Heart left ventricle (tissue), 16 donors: Measurements from ENCODE around the gene TAB2. TPM values are rescaled to one million over a fixed set of nuclear protein-coding genes. Genes with fewer than 3 reads are reported as not detected.

Experiments used
- ATAC-seq, 4 donors: fragments of 200-7000 bp; cut with Tn5 transposase; one replicate each; pipeline ENCODE4 v1.9.1; 2020 to 2022; ENCODE audit warnings: moderate library complexity in 4 of 4, mild to moderate bottlenecking in 3 of 4, moderate number of reproducible peaks in 1 of 4
- DNase-seq, 5 donors: peaks; one replicate each; pipeline ENCODE4 v3.0.0-alpha.2; 2020
- H3K27ac ChIP-seq, 12 donors: fragments of 200-600 bp; sonication (generic) in 4 of 12; one replicate each; pipeline versions ENCODE4 v1.5.0 to v1.8.0; 2016 to 2022; ENCODE audit warnings: mild to moderate bottlenecking in 2 of 12
- H3K27me3 ChIP-seq, 9 donors: fragments of 200-600 bp; sonication (generic) in 2 of 9; one replicate each; pipeline versions ENCODE4 v1.5.1 to v1.8.0; 2016 to 2022; ENCODE audit warnings: mild to moderate bottlenecking in 3 of 9
- H3K36me3 ChIP-seq, 9 donors: fragments of 200-600 bp; sonication (generic) in 2 of 9; one replicate each; pipeline versions ENCODE4 v1.5.0 to v1.8.0; 2018 to 2022; ENCODE audit warnings: mild to moderate bottlenecking in 2 of 9
- H3K4me1 ChIP-seq, 12 donors: fragments of 200-600 bp; sonication (generic) in 4 of 12; one replicate each; pipeline versions ENCODE4 v1.5.0 to v1.8.0; 2016 to 2022; ENCODE audit warnings: mild to moderate bottlenecking in 3 of 12
- H3K4me3 ChIP-seq, 12 donors: fragments of 200-600 bp; sonication (generic) in 4 of 12; one replicate each; pipeline versions ENCODE4 v1.5.0 to v1.8.0; 2017 to 2022; ENCODE audit warnings: mild to moderate bottlenecking in 9 of 12, moderate library complexity in 4 of 12
- H3K9me3 ChIP-seq, 12 donors: fragments of 200-600 bp; sonication (generic) in 4 of 12; one replicate each; pipeline versions ENCODE4 v1.5.0 to v1.8.0; 2016 to 2022; ENCODE audit warnings: mild to moderate bottlenecking in 1 of 12
- POLR2A ChIP-seq, 2 donors: fragments of 450-650 bp; IDR thresholded peaks; one replicate each; pipeline ENCODE4 v1.6.1; 2017; ENCODE audit warnings: antibody characterized with exemption in 2 of 2, mild to moderate bottlenecking in 2 of 2, moderate library complexity in 2 of 2
- WGBS, 4 donors: extraction: QIAGEN DNeasy Blood & Tissue Kit in 2 of 4; methylation state at CpG; one replicate each; pipeline versions ENCODE4 v1.1.5 to v1.1.7; 2013 to 2018; 5-methylcytosine and 5-hydroxymethylcytosine counted together
- intact Hi-C, 10 donors: fragments of 100-400 bp; cut with DNase I; formaldehyde crosslinking; loops; one replicate each; pipeline versions ENCODE4 v1.11.1 to v1.14.2; 2022
- polyA plus RNA-seq, 2 donors: library from polyadenylated mRNA; stranded (reverse); fragments of 200-250 nt; gene quantifications; one replicate each; pipeline ENCODE4 v1.2.3, GENCODE V29; 2013
- total RNA-seq, 9 donors: library from RNA; depleted of rRNA in 2 of 9; stranded (reverse); fragments of >200 nt in 2 of 9; fragmentation: NEBNext Ultra II Directional in 3 of 9; extraction: Animal tissue kit (Norgen Biotek cat#: 25700) in 3 of 9; gene quantifications; one replicate each; pipeline versions ENCODE4 v1.1.0 to v1.2.4, GENCODE V29; 2016 to 2023
- TF ChIP-seq, protein P1 (sequence below), 12 donors: fragments of 200-600 bp; sonication (generic) in 4 of 12; IDR thresholded peaks; one replicate each; pipeline versions ENCODE4 v1.5.0 to v1.8.0; 2018 to 2022; ENCODE audit warnings: antibody characterized with exemption in 12 of 12, mild to moderate bottlenecking in 5 of 12
- donor health status: ischemic (EF 13 %, LVEDD 7.1; RV severe dilation, severe dysfunction).
- donor health status: healthy with polysubstance abuse.
- donor health status: DM: no; HTN: yes; CAD: no.
- donor health status: DM: no; HTN: no; CAD: no.
- donor health status: ischemic (EF 25% LVEDD 6.9; RV normal size, moderate dysfunction).
- donor health status: ischemic (EF 25% LVEDD 5.7; RV mildly dilated, moderate dysfunction).
- donor health status: healthy.
- donor health status: DM: yes; HTN: yes; CAD: no.
- donor health status: ischemic (EF 35%, LVEDD 5.7; RV mildly dilated, moderate dysfunction).
- donor health status: nonischemic (EF 11% LVEDD 7.7; RV severe dilation, severe dysfunction).
- donor health status: DM: yes; HTN: yes; CAD: no.
- donor health status: PGD.
- donor health status: ischemic (EF 29% LVEDD 5.4; RV normal size, mild dysfunction).
- donor health status: nonischemic (EF 23%, LVEDD 6.1; RV moderate dilation, normal function).

TAB2 gene
- total and polyA plus RNA-seq, 11 donors, result 19.1 to 95.5 (median 53.7) TPM

- TF ChIP-seq POLR2A (IDR thresholded peaks at IDR 0.05), result no peak
- TF ChIP-seq, protein P1, sequence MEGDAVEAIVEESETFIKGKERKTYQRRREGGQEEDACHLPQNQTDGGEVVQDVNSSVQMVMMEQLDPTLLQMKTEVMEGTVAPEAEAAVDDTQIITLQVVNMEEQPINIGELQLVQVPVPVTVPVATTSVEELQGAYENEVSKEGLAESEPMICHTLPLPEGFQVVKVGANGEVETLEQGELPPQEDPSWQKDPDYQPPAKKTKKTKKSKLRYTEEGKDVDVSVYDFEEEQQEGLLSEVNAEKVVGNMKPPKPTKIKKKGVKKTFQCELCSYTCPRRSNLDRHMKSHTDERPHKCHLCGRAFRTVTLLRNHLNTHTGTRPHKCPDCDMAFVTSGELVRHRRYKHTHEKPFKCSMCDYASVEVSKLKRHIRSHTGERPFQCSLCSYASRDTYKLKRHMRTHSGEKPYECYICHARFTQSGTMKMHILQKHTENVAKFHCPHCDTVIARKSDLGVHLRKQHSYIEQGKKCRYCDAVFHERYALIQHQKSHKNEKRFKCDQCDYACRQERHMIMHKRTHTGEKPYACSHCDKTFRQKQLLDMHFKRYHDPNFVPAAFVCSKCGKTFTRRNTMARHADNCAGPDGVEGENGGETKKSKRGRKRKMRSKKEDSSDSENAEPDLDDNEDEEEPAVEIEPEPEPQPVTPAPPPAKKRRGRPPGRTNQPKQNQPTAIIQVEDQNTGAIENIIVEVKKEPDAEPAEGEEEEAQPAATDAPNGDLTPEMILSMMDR (IDR thresholded peaks at IDR 0.05), result no peak
- ATAC-seq, result no peak
- Histone ChIP-seq H3K4me3 (no peak overlapping the region), H3K36me3 (no peaks in the 10 kb centered on the region), H3K4me1 (peaks cover 0 to 6% (median 4%) of the 10 kb centered on the region in 12 donors), H3K27me3 (peaks cover 0 to 37% (median 14%) of the 10 kb centered on the region in 9 donors), H3K27ac (no peak overlapping the region), H3K9me3 (no peaks in the 10 kb centered on the region)
- 92 to 96% (median 94%) methylated on average over 7 of the region's 7 CpGs for WGBS, 4 donors
- DNase-seq, result no peak
- intact Hi-C loops, result no loop called here
Observed at GRCh38 chr6:149445573-149445972, 128.1 kb downstream of the TAB2 start.

DNA sequence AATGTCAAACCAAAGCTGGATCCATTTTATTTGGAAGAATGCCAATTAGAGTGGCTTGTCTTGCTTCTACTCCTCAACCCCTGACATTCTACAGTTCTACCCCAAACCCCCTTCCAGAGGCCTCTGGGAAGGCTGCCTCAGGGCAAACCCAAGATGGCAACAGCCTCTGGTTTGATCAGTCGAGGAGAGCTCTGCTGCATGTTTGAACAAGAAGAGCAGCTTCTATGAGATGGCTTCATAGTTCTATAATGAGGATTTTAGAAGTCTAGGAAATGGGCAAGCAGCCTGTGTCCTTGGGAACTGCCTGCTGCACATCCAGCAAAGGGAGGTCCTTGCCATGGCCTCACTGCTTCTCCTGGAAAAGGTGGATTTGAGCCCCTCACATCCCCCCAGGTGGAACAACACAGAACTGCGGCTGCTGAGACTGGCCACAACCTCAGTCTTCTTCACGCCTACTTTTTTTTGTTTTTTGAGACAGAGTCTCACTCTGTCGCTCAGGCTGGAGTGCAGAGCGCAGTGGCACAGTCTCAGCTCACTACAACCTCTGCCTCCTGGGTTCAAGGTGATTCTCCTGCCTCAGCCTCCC lies 129.4 kb downstream of the TAB2 start:
- no peaks in the 10 kb centered on the region for H3K36me3 ChIP-seq
- peaks cover 0 to 19% (median 13%) of the 10 kb centered on the region in 12 donors for H3K4me1 ChIP-seq
- H3K27me3 ChIP-seq, result peaks cover 0 to 48% (median 14%) of the 10 kb centered on the region in 9 donors
- ATAC-seq (no peak), DNase-seq (no peak)
- no peak overlapping the region for H3K27ac ChIP-seq
- H3K4me3 ChIP-seq, result no peak overlapping the region
- intact Hi-C loops, result no loop called here
- 93 to 97% (median 95%) methylated on average over 5 of the region's 5 CpGs for WGBS, 4 donors
- no peaks in the 10 kb centered on the region for H3K9me3 ChIP-seq
- no peak for TF ChIP-seq POLR2A (IDR thresholded peaks at IDR 0.05)
- TF ChIP-seq, protein P1 (IDR thresholded peaks at IDR 0.05), result no peak

- intact Hi-C loops, result no loop called here
- Histone ChIP-seq H3K4me3 (no peak overlapping the region), H3K9me3 (no peaks in the 10 kb centered on the region), H3K4me1 (peaks cover 2 to 33% (median 23%) of the 10 kb centered on the region in 12 donors), H3K27me3 (peaks cover 0 to 50% (median 14%) of the 10 kb centered on the region in 9 donors), H3K36me3 (no peaks in the 10 kb centered on the region), H3K27ac (no peak overlapping the region)
- ATAC-seq, result no peak
- no peak for DNase-seq
- 88 to 100% (median 94%) methylated on average over 5 of the region's 5 CpGs for WGBS, 4 donors
- no peak for TF ChIP-seq POLR2A (IDR thresholded peaks at IDR 0.05)
- TF ChIP-seq, protein P1 (IDR thresholded peaks at IDR 0.05), result no peak
Observed at GRCh38 chr6:149448821-149449453, 131.4 kb downstream of the TAB2 start.

DNA sequence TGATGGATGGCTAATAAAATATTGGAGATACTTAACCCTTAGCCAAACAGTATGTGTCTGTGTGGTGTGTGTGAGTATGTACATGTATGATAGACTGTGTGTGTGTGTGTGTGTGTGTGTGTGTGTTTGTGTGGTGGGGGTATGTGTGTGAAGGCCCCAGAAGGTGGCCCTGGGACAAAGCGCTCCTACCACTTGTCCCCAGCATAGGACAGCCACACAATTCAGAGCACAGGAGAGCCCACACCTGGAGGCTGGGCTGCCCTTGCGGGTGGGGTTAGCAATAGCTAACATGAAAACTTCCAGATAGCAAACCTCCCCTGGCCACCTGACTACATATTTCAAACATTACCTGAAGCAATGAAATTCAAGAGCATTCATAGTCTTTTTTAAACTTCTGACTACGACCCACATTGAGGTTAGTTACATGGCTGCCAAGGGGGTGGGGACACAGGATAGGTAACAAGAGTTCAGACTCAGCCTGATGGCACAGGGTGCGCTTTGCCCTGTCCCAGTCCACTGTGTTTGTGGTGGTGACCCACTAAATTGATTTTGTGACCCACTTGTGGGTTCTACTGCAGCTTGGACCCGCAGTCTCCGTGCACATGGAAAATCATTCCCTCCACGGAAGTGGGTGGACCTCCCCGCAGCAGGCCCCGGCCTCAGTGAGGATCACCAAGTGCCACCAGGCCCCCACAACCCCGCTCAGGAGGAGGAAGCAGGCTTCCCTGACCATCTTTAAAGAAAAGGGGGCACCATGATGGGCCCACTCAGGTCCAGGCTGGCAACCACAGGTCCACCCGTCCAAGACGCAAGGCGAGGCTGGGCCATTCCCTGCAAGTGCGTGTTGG lies 132.5 kb downstream of the TAB2 start:
- no peaks in the 10 kb centered on the region for H3K36me3 ChIP-seq
- H3K4me1 ChIP-seq, result peaks cover 4 to 44% (median 34%) of the 10 kb centered on the region in 12 donors
- TF ChIP-seq, protein P1 (IDR thresholded peaks at IDR 0.05), result no peak
- TF ChIP-seq POLR2A (IDR thresholded peaks at IDR 0.05), result no peak
- H3K4me3 ChIP-seq, result peak overlapping the region in 11 of 12 donors; percentile 42 to 61 (median 54)
- intact Hi-C loops, result loop anchor here in 5 of 10 donors (5.0 to 10.0 kb wide), 2 partner anchors 65 to 67 kb away; no protein-coding TSS in a partner anchor
- no peaks in the 10 kb centered on the region for H3K9me3 ChIP-seq
- no peak for DNase-seq
- ATAC-seq, result no peak
- H3K27ac ChIP-seq, result peak overlapping the region in 1 of 12 donors; percentile 42
- WGBS, 4 donors, result 85 to 94% (median 87%) methylated on average over 5 to 14 of the region's 14 CpGs
- H3K27me3 ChIP-seq, result peaks cover 0 to 50% (median 14%) of the 10 kb centered on the region in 9 donors
